CD4-positive, CD25-positive, alpha-beta regulatory T cell (primary cell): ENCODE measurements around the gene CCDC18. TPM values are rescaled to one million over a fixed set of nuclear protein-coding genes. Genes with fewer than 3 reads are reported as not detected.

Source experiments
- ATAC-seq, 2 donors: fragments of 150-1000 bp; cut with Tn5 transposase; one replicate each; pipeline ENCODE4 v1.10.0; 2021; ENCODE audit warnings: low read depth in 2 of 2, moderate number of reproducible peaks in 2 of 2, moderate library complexity in 1 of 2
- DNase-seq, 3 donors: peaks; one replicate each; pipeline versions ENCODE4 v3.0.0 to v3.0.0-alpha.2; 2012 to 2022; ENCODE audit warnings: mixed read lengths in 1 of 3
- H3K27ac ChIP-seq: one replicate; pipeline ENCODE4 v1.7.0; 2013; ENCODE audit warnings: mild to moderate bottlenecking, low read length; ENCODE audit not compliant: insufficient read depth, poor library complexity, severe bottlenecking
- H3K27me3 ChIP-seq: one replicate; pipeline ENCODE4 v1.7.0; 2013; ENCODE audit warnings: low read length; ENCODE audit not compliant: control insufficient read depth, insufficient read depth
- H3K36me3 ChIP-seq: one replicate; pipeline ENCODE4 v1.7.0; 2013; ENCODE audit warnings: mild to moderate bottlenecking, low read length, moderate library complexity; ENCODE audit not compliant: control insufficient read depth, insufficient read depth
- H3K4me1 ChIP-seq: 2 replicates; pipeline ENCODE4 v1.7.0; 2013; ENCODE audit warnings: mild to moderate bottlenecking, low read length; ENCODE audit not compliant: insufficient read depth, control insufficient read depth, poor library complexity, severe bottlenecking
- H3K4me3 ChIP-seq: one replicate; pipeline ENCODE4 v1.7.0; 2013; ENCODE audit warnings: low read depth, mild to moderate bottlenecking, low read length, moderate library complexity
- H3K9me3 ChIP-seq, 2 experiments: 1 replicate in 1 of 2; 2 replicates in 1 of 2; pipeline ENCODE4 v1.7.0; 2013; ENCODE audit warnings: low read length in 2 of 2, mild to moderate bottlenecking in 1 of 2, moderate library complexity in 1 of 2; ENCODE audit not compliant: control insufficient read depth in 2 of 2
- H3K27ac Mint-ChIP-seq, 3 donors: one replicate each; pipeline ENCODE4 v1.8.0; 2020 to 2022; ENCODE audit warnings: mild to moderate bottlenecking in 3 of 3, mixed read lengths in 3 of 3, moderate library complexity in 2 of 3
- H3K27me3 Mint-ChIP-seq: one replicate; pipeline ENCODE4 v1.8.0; 2022; ENCODE audit warnings: mild to moderate bottlenecking, mixed read lengths
- H3K36me3 Mint-ChIP-seq: one replicate; pipeline ENCODE4 v1.8.0; 2020; ENCODE audit warnings: mixed read lengths
- H3K4me1 Mint-ChIP-seq, 4 donors: one replicate each; pipeline ENCODE4 v1.8.0; 2020 to 2022; ENCODE audit warnings: mixed read lengths in 4 of 4, mild to moderate bottlenecking in 1 of 4
- H3K4me3 Mint-ChIP-seq, 4 donors: one replicate each; pipeline ENCODE4 v1.8.0; 2020 to 2022; ENCODE audit warnings: mild to moderate bottlenecking in 4 of 4, mixed read lengths in 4 of 4, moderate library complexity in 3 of 4
- H3K9me3 Mint-ChIP-seq, 7 donors: one replicate each; pipeline ENCODE4 v1.8.0; 2020 to 2022; ENCODE audit warnings: mixed read lengths in 7 of 7, mild to moderate bottlenecking in 3 of 7, moderate library complexity in 2 of 7
- polyA plus RNA-seq, 4 donors: library from polyadenylated mRNA; unstranded; fragments of 300-500 nt; fragmentation: Illumina TruSeq; gene quantifications; one replicate each; pipeline ENCODE4 v1.2.3, GENCODE V29; 2021
- total RNA-seq: library from RNA; stranded (reverse); gene quantifications from one replicate; pipeline ENCODE4 v1.2.3, GENCODE V29; 2022

Gene CCDC18
- 8.8 TPM for total RNA-seq
- 1 to 10 TPM; 3.6 to 5.3 (median 4.2) TPM for polyA plus RNA-seq

GRCh38 chr1:93180723-93181613 lies at the start of gene CCDC18:
TSS of gene CCDC18 (plus strand) at chr1:93180724. CDS start at chr1:93183362, 2,638 bp downstream.
- peak within 1 kb of the TSS; percentile 92 to 99 (median 93) for H3K4me3 Mint-ChIP-seq

GRCh38 chr1:93132638-93133037 lies 47.9 kb upstream of the CCDC18 start:
- Histone ChIP-seq H3K9me3 (no peaks in the 10 kb centered on the region), H3K4me1 (no peaks in the 10 kb centered on the region), H3K27ac (no peak overlapping the region), H3K4me3 (no peak overlapping the region), H3K27me3 (no peaks in the 10 kb centered on the region), H3K36me3 (peaks cover 73% of the 10 kb centered on the region)
- Mint-ChIP-seq H3K27me3 (no peaks in the 10 kb centered on the region), H3K36me3 (peaks cover 14% of the 10 kb centered on the region), H3K4me3 (no peak overlapping the region), H3K27ac (no peak overlapping the region), H3K9me3 (no peaks in the 10 kb centered on the region), H3K4me1 (peaks cover 0 to 6% (median 3%) of the 10 kb centered on the region in 4 donors)
- no peak for DNase-seq
- ATAC-seq, result no peak

More at GRCh38 chr1:93180723-93181613, at the start of gene CCDC18:
- Histone ChIP-seq H3K9me3 (no peaks in the 10 kb centered on the region), H3K4me3 (peak within 1 kb of the TSS; percentile 97), H3K4me1 (peaks cover 34% of the 10 kb centered on the region), H3K27me3 (no peaks in the 10 kb centered on the region), H3K36me3 (peaks cover 9% of the 10 kb centered on the region), H3K27ac (peak within 1 kb of the TSS; percentile 99)
- DNase-seq (peak in 2 of 3 donors; percentile 51 to 90), ATAC-seq (peak; percentile 22 to 29)
- Mint-ChIP-seq H3K27me3 (peaks cover 4% of the 10 kb centered on the region), H3K36me3 (peaks cover 10% of the 10 kb centered on the region), H3K9me3 (no peaks in the 10 kb centered on the region), H3K4me1 (peaks cover 32 to 58% (median 42%) of the 10 kb centered on the region in 4 donors), H3K27ac (peak within 1 kb of the TSS; percentile 95 to 96 (median 96))

- no peaks in the 10 kb centered on the region for H3K4me1 ChIP-seq
- no peak for ATAC-seq
- peaks cover 55% of the 10 kb centered on the region for H3K36me3 ChIP-seq
- no peak overlapping the region for H3K27ac ChIP-seq
- no peaks in the 10 kb centered on the region for H3K9me3 ChIP-seq
- no peak for DNase-seq
- H3K4me1 Mint-ChIP-seq, result peaks cover 0 to 14% (median 6%) of the 10 kb centered on the region in 4 donors
- no peak overlapping the region for H3K4me3 ChIP-seq
- no peaks in the 10 kb centered on the region for H3K9me3 Mint-ChIP-seq
- H3K27me3 Mint-ChIP-seq, result no peaks in the 10 kb centered on the region
- H3K36me3 Mint-ChIP-seq, result peaks cover 25% of the 10 kb centered on the region
- H3K27ac Mint-ChIP-seq, result no peak overlapping the region
- no peaks in the 10 kb centered on the region for H3K27me3 ChIP-seq
- H3K4me3 Mint-ChIP-seq, result no peak overlapping the region
Measured at GRCh38 chr1:93136445-93136844, 44.1 kb upstream of the CCDC18 start.

GRCh38 chr1:93137604-93138292 lies 42.8 kb upstream of the CCDC18 start:
- no peak for ATAC-seq
- no peak overlapping the region for H3K4me3 Mint-ChIP-seq
- H3K36me3 ChIP-seq, result peaks cover 48% of the 10 kb centered on the region
- no peak overlapping the region for H3K27ac ChIP-seq
- H3K27ac Mint-ChIP-seq, result no peak overlapping the region
- no peaks in the 10 kb centered on the region for H3K9me3 ChIP-seq
- DNase-seq, result no peak
- no peaks in the 10 kb centered on the region for H3K27me3 ChIP-seq
- H3K27me3 Mint-ChIP-seq, result no peaks in the 10 kb centered on the region
- H3K4me1 Mint-ChIP-seq, result peaks cover 0 to 17% (median 8%) of the 10 kb centered on the region in 4 donors
- H3K4me1 ChIP-seq, result no peaks in the 10 kb centered on the region
- H3K9me3 Mint-ChIP-seq, result no peaks in the 10 kb centered on the region
- H3K36me3 Mint-ChIP-seq, result peaks cover 25% of the 10 kb centered on the region
- H3K4me3 ChIP-seq, result no peak overlapping the region

- Histone ChIP-seq H3K9me3 (no peaks in the 10 kb centered on the region), H3K4me3 (no peak overlapping the region), H3K27ac (no peak overlapping the region), H3K36me3 (peaks cover 31% of the 10 kb centered on the region), H3K4me1 (no peaks in the 10 kb centered on the region), H3K27me3 (no peaks in the 10 kb centered on the region)
- ATAC-seq (no peak), DNase-seq (no peak)
- H3K9me3 Mint-ChIP-seq, result no peaks in the 10 kb centered on the region
- no peak overlapping the region for H3K4me3 Mint-ChIP-seq
- H3K4me1 Mint-ChIP-seq, result peaks cover 0 to 17% (median 8%) of the 10 kb centered on the region in 4 donors
- no peaks in the 10 kb centered on the region for H3K27me3 Mint-ChIP-seq
- H3K36me3 Mint-ChIP-seq, result peaks cover 23% of the 10 kb centered on the region
- peak overlapping the region in 2 of 3 donors; percentile 21 to 69 for H3K27ac Mint-ChIP-seq
Measured at GRCh38 chr1:93140106-93140505, 40.4 kb upstream of the CCDC18 start.

- Histone ChIP-seq H3K27me3 (no peaks in the 10 kb centered on the region), H3K27ac (no peak overlapping the region), H3K36me3 (peaks cover 13% of the 10 kb centered on the region), H3K9me3 (no peaks in the 10 kb centered on the region), H3K4me1 (no peaks in the 10 kb centered on the region), H3K4me3 (no peak overlapping the region)
- ATAC-seq (no peak), DNase-seq (no peak)
- H3K27ac Mint-ChIP-seq, result peak overlapping the region in 1 of 3 donors; percentile 47
- peaks cover 12% of the 10 kb centered on the region for H3K36me3 Mint-ChIP-seq
- no peaks in the 10 kb centered on the region for H3K9me3 Mint-ChIP-seq
- H3K4me3 Mint-ChIP-seq, result no peak overlapping the region
- peaks cover 0 to 15% (median 7%) of the 10 kb centered on the region in 4 donors for H3K4me1 Mint-ChIP-seq
- no peaks in the 10 kb centered on the region for H3K27me3 Mint-ChIP-seq
Measured at GRCh38 chr1:93142161-93142560, 38.4 kb upstream of the CCDC18 start.

- Mint-ChIP-seq H3K4me3 (no peak overlapping the region), H3K4me1 (peaks cover 0 to 22% (median 5%) of the 10 kb centered on the region in 4 donors), H3K9me3 (no peaks in the 10 kb centered on the region), H3K27me3 (no peaks in the 10 kb centered on the region), H3K27ac (peak overlapping the region in 1 of 3 donors; percentile 77), H3K36me3 (peaks cover 17% of the 10 kb centered on the region)
- no peak for ATAC-seq
- Histone ChIP-seq H3K4me1 (no peaks in the 10 kb centered on the region), H3K27ac (no peak overlapping the region), H3K4me3 (no peak overlapping the region), H3K36me3 (peaks cover 9% of the 10 kb centered on the region), H3K27me3 (no peaks in the 10 kb centered on the region), H3K9me3 (no peaks in the 10 kb centered on the region)
- DNase-seq, result no peak
Measured at GRCh38 chr1:93143136-93143535, 37.4 kb upstream of the CCDC18 start.
